ENCODE results near the gene SLC45A3.
"Not testable (repeated sequence)": the region's sequence is repeated elsewhere in the genome, so short reads cannot be mapped to it uniquely, and the experiment has no call there.

Gene SLC45A3

GRCh38 chr1:205639567-205639966, 40.7 kb downstream of the SLC45A3 start:
- in situ Hi-C loops (cut with HindIII; ENCODE audit: low sequenced_read_pairs), result no loop called here

GRCh38 chr1:205637854-205638468, 42.3 kb downstream of the SLC45A3 start:
- in situ Hi-C loops (cut with HindIII; ENCODE audit: low sequenced_read_pairs), result no loop called here

GRCh38 chr1:205636732-205637131, 43.6 kb downstream of the SLC45A3 start:
- in situ Hi-C loops (cut with HindIII; ENCODE audit: low sequenced_read_pairs), result no loop called here

- in situ Hi-C loops (cut with HindIII; ENCODE audit: low sequenced_read_pairs), result not testable (repeated sequence)
Observed at GRCh38 chr1:205636138-205636530, 44.2 kb downstream of the SLC45A3 start.

GRCh38 chr1:205633421-205633976, 46.8 kb downstream of the SLC45A3 start:
- in situ Hi-C loops (cut with HindIII; ENCODE audit: low sequenced_read_pairs), result loop anchor here (5.0 kb wide), 1 partner anchor 46 kb away; no protein-coding TSS in a partner anchor

GRCh38 chr1:205632669-205633169, 47.6 kb downstream of the SLC45A3 start:
- in situ Hi-C loops (cut with HindIII; ENCODE audit: low sequenced_read_pairs), result loop anchor here (5.0 kb wide), 1 partner anchor 45 kb away; no protein-coding TSS in a partner anchor

- in situ Hi-C loops (cut with HindIII; ENCODE audit: low sequenced_read_pairs), result loop anchor here (5.0 kb wide), 1 partner anchor 45 kb away; no protein-coding TSS in a partner anchor
Observed at GRCh38 chr1:205631768-205632668, 48.3 kb downstream of the SLC45A3 start, which contains the start of gene ELK4. Gene ELK4, minus strand, starts transcription at chr1:205632011. Its CDS starts 8,129 bp downstream, at chr1:205623882.

- in situ Hi-C loops (cut with HindIII; ENCODE audit: low sequenced_read_pairs), result loop anchor here (5.0 kb wide), 1 partner anchor 44 kb away; no protein-coding TSS in a partner anchor
Observed at GRCh38 chr1:205631010-205631767, 49.1 kb downstream of the SLC45A3 start.

- in situ Hi-C loops (cut with HindIII; ENCODE audit: low sequenced_read_pairs), result loop anchor here (5.0 kb wide), 1 partner anchor 43 kb away; no protein-coding TSS in a partner anchor
Observed at GRCh38 chr1:205630651-205631009, 49.7 kb downstream of the SLC45A3 start.

- in situ Hi-C loops (cut with HindIII; ENCODE audit: low sequenced_read_pairs), result loop anchor here (5.0 kb wide), 1 partner anchor 43 kb away; no protein-coding TSS in a partner anchor
Observed at GRCh38 chr1:205630241-205630640, 50.1 kb downstream of the SLC45A3 start.

- in situ Hi-C loops (cut with HindIII; ENCODE audit: low sequenced_read_pairs), result loop anchor here (5.0 kb wide), 1 partner anchor 42 kb away; no protein-coding TSS in a partner anchor
Observed at GRCh38 chr1:205629751-205630150, 50.6 kb downstream of the SLC45A3 start.

- in situ Hi-C loops (cut with HindIII; ENCODE audit: low sequenced_read_pairs), result no loop called here
Observed at GRCh38 chr1:205627956-205628355, 52.4 kb downstream of the SLC45A3 start.

- in situ Hi-C loops (cut with HindIII; ENCODE audit: low sequenced_read_pairs), result no loop called here
Observed at GRCh38 chr1:205626216-205626615, 54.1 kb downstream of the SLC45A3 start.

- in situ Hi-C loops (cut with HindIII; ENCODE audit: low sequenced_read_pairs), result no loop called here
Observed at GRCh38 chr1:205623646-205624045, 56.7 kb downstream of the SLC45A3 start.

GRCh38 chr1:205620269-205620668, 60.0 kb downstream of the SLC45A3 start:
- in situ Hi-C loops (cut with HindIII; ENCODE audit: low sequenced_read_pairs), result no loop called here

- in situ Hi-C loops (cut with HindIII; ENCODE audit: low sequenced_read_pairs), result no loop called here
Observed at GRCh38 chr1:205619376-205619775, 60.9 kb downstream of the SLC45A3 start.

- in situ Hi-C loops (cut with HindIII; ENCODE audit: low sequenced_read_pairs), result no loop called here
Observed at GRCh38 chr1:205616563-205617293, 63.6 kb downstream of the SLC45A3 start.

GRCh38 chr1:205615789-205616188, 64.5 kb downstream of the SLC45A3 start:
- in situ Hi-C loops (cut with HindIII; ENCODE audit: low sequenced_read_pairs), result no loop called here

- in situ Hi-C loops (cut with HindIII; ENCODE audit: low sequenced_read_pairs), result loop anchor here (5.0 kb wide), 1 partner anchor 77 kb away; no protein-coding TSS in a partner anchor
Observed at GRCh38 chr1:205613854-205614412, 66.4 kb downstream of the SLC45A3 start.
